Epithelial cell of esophagus (primary cell): ENCODE measurements around the gene NGRN.
A peak's percentile ranks its signal among the peaks of the same experiment; 100 is the strongest.

Source experiments
- DNase-seq: peaks from one replicate; pipeline ENCODE4 v3.0.0; 2010; ENCODE audit warnings: low read depth
- H3K4me3 ChIP-seq: 2 replicates; pipeline ENCODE4 v1.5.1; 2011; ENCODE audit warnings: mild to moderate bottlenecking, low read length, control low read depth
- TF ChIP-seq, protein P1 (sequence below): IDR thresholded peaks from 2 replicates; pipeline ENCODE4 v1.5.1; 2011; ENCODE audit warnings: low read depth, mild to moderate bottlenecking, low read length, control low read depth, inconsistent platforms; ENCODE audit not compliant: insufficient read depth; ENCODE audit errors: missing control alignments

The NGRN gene

DNA sequence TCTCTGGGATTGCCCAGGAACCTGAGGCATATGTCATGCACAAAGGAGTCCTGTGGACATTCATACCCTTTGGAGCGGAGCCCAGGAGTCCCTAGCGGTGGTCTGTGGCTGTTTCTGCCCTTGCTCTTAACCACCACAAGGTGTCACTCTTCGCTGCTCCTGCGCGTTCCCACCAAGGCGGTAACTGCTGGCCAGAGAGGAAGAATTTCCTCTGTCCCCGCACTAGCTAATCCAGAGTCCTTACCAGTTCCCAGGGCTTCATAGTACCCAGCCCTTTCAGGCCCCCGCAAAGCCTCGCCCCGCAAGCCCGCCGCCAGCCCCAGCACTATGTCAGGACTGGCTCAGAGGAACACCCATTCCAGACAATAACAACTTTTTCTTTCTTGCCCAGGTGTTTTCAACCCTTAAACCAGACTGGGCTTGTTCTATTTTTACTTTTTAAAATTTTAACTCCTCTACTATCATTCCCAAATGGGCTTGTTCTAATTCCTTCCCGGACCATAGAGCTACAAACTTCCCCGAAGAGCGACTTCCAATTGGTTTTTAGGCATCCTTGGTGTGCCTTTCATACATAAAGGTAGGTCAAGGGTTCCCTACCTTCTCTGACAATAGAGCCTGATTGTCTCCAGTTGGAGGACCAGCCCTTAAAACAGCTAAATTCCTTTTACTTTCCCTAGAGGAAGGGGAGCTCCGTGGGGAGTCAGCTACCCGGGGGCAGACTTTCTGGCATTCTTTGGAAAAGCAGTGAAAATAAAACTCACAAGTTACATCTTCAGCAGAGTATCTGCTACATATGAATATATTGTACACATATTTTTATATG, 54.8 kb downstream of the NGRN start:
- no peak overlapping the region for H3K4me3 ChIP-seq
- peak; percentile 87 for DNase-seq
- TF ChIP-seq, protein P1, sequence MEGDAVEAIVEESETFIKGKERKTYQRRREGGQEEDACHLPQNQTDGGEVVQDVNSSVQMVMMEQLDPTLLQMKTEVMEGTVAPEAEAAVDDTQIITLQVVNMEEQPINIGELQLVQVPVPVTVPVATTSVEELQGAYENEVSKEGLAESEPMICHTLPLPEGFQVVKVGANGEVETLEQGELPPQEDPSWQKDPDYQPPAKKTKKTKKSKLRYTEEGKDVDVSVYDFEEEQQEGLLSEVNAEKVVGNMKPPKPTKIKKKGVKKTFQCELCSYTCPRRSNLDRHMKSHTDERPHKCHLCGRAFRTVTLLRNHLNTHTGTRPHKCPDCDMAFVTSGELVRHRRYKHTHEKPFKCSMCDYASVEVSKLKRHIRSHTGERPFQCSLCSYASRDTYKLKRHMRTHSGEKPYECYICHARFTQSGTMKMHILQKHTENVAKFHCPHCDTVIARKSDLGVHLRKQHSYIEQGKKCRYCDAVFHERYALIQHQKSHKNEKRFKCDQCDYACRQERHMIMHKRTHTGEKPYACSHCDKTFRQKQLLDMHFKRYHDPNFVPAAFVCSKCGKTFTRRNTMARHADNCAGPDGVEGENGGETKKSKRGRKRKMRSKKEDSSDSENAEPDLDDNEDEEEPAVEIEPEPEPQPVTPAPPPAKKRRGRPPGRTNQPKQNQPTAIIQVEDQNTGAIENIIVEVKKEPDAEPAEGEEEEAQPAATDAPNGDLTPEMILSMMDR: peak; percentile 100

- DNase-seq: no peak
- TF ChIP-seq, protein P1: no peak
- no peak overlapping the region for H3K4me3 ChIP-seq
Measured at GRCh38 chr15:90320885-90321278, 55.4 kb downstream of the NGRN start.
